A673 (cell line): ENCODE results near the gene MIEN1.

Experiments used
- CTCF ChIP-seq: fragments of 300-800, 200-600 bp; sonication (generic); conservative IDR thresholded peaks from 2 replicates; pipeline ENCODE4 v1.5.1; 2017; ENCODE audit warnings: low read depth, mild to moderate bottlenecking, antibody characterized with exemption, low read length, moderate library complexity, mixed read lengths
- EZH2 ChIP-seq: fragments of 200-600 bp; sonication (generic); IDR thresholded peaks from 2 replicates; pipeline ENCODE4 v1.6.1; 2017; ENCODE audit warnings: borderline replicate concordance, low read depth, mild to moderate bottlenecking, mixed read lengths, antibody characterized with exemption, low read length; ENCODE audit not compliant: poor library complexity, severe bottlenecking

- TF ChIP-seq CTCF (no peak), EZH2 (no peak)
Measured at GRCh38 chr17:39750131-39751015, 20.0 kb upstream of the MIEN1 start.
